H1 (cell line): ENCODE results near the gene DCANP1. TPM values are rescaled to one million over a fixed set of nuclear protein-coding genes. Genes with fewer than 3 reads are reported as not detected.

Experiments
- CTCF ChIA-PET: fragments of 300-600 bp; sonication (Branson Sonifier 250); formaldehyde crosslinking; loops from one replicate; lab custom pipeline; 2021; ENCODE audit not compliant: partially characterized antibody; lab: Charles Lee
- POLR2A ChIA-PET: fragments of 300-600 bp; sonication (Branson Sonifier 250); formaldehyde crosslinking; loops from one replicate; lab custom pipeline; 2021; ENCODE audit warnings: inconsistent platforms; ENCODE audit not compliant: partially characterized antibody; lab: Charles Lee
- DNase-seq, 2 experiments: peaks; one replicate each; pipeline versions ENCODE4 v3.0.0 to v3.0.0-alpha.2; 2010 to 2022; ENCODE audit warnings: low spot score in 2 of 2, low read depth in 1 of 2, mixed read lengths in 1 of 2
- FAIRE-seq: peaks from 2 replicates; lab custom pipeline; 2011; peaks lifted over from hg19 to GRCh38; lab: Jason Lieb, UNC
- H2AFZ ChIP-seq: 2 replicates; pipeline ENCODE4 v1.8.1; 2012; ENCODE audit warnings: low read length, inconsistent platforms
- H2AK5ac ChIP-seq: 2 replicates; pipeline ENCODE4 v1.6.1; 2013; ENCODE audit warnings: low read depth, low read length
- H2BK120ac ChIP-seq: replicated peaks from 2 replicates; pipeline ENCODE3; 2013; ENCODE audit warnings: low read depth, low read length, inconsistent platforms
- H2BK12ac ChIP-seq: 2 replicates; pipeline ENCODE4 v1.6.1; 2013; ENCODE audit warnings: low read depth, low read length
- H2BK15ac ChIP-seq: 2 replicates; pipeline ENCODE4 v1.6.1; 2013; ENCODE audit warnings: low read length
- H2BK20ac ChIP-seq: 2 replicates; pipeline ENCODE4 v1.6.1; 2013; ENCODE audit warnings: low read length
- H2BK5ac ChIP-seq: 2 replicates; pipeline ENCODE4 v1.6.1; 2013; ENCODE audit warnings: low read depth, low read length
- H3K14ac ChIP-seq: 2 replicates; pipeline ENCODE4 v1.6.1; 2013; ENCODE audit warnings: inconsistent platforms; ENCODE audit not compliant: insufficient read length
- H3K18ac ChIP-seq: 2 replicates; pipeline ENCODE4 v1.6.1; 2013; ENCODE audit warnings: low read length; ENCODE audit errors: extremely low read depth
- H3K23ac ChIP-seq: 2 replicates; pipeline ENCODE4 v1.6.1; 2013; ENCODE audit warnings: inconsistent platforms; ENCODE audit not compliant: insufficient read length
- H3K23me2 ChIP-seq: 2 replicates; pipeline ENCODE4 v1.6.1; 2013; ENCODE audit warnings: low read depth, low read length
- H3K27ac ChIP-seq: 2 replicates; pipeline ENCODE4 v1.6.1; 2011; ENCODE audit warnings: low read depth, low read length, inconsistent platforms
- H3K27me3 ChIP-seq, 4 experiments: replicated peaks in 1 of 4; 1 replicate in 1 of 4; 2 replicates in 3 of 4; pipeline versions ENCODE4 v1.6.1 to v1.8.1; 2011 to 2013; ENCODE audit warnings: low read length in 3 of 4, mild to moderate bottlenecking in 3 of 4, inconsistent platforms in 2 of 4, mixed read lengths in 2 of 4, moderate library complexity in 1 of 4; ENCODE audit not compliant: control insufficient read depth in 3 of 4, insufficient read depth in 3 of 4; ENCODE audit errors: extremely low read depth in 1 of 4
- H3K36me3 ChIP-seq, 4 experiments: 2 replicates each; pipeline versions ENCODE4 v1.6.1 to v1.8.1; 2011 to 2013; ENCODE audit warnings: mild to moderate bottlenecking in 4 of 4, low read length in 3 of 4, moderate library complexity in 2 of 4, control low read depth in 1 of 4, inconsistent platforms in 1 of 4; ENCODE audit not compliant: insufficient read depth in 4 of 4, control insufficient read depth in 2 of 4
- H3K4ac ChIP-seq: replicated peaks from 2 replicates; pipeline ENCODE3; 2013; ENCODE audit warnings: low read length, low read depth, mixed read lengths, inconsistent platforms; ENCODE audit not compliant: insufficient read length
- H3K4me1 ChIP-seq, 4 experiments: replicated peaks in 1 of 4; 1 replicate in 1 of 4; 2 replicates in 3 of 4; pipeline versions ENCODE4 v1.6.1 to v1.8.1; 2011 to 2013; ENCODE audit warnings: low read length in 3 of 4, inconsistent platforms in 2 of 4, mixed read lengths in 1 of 4; ENCODE audit not compliant: insufficient read depth in 4 of 4, control insufficient read depth in 3 of 4
- H3K4me2 ChIP-seq, 2 experiments: 2 replicates each; pipeline versions ENCODE4 v1.6.1 to v1.8.1; 2011 to 2013; ENCODE audit warnings: low read depth in 2 of 2, low read length in 2 of 2, control low read depth in 1 of 2, inconsistent platforms in 1 of 2, mild to moderate bottlenecking in 1 of 2; ENCODE audit not compliant: insufficient read depth in 1 of 2
- H3K4me3 ChIP-seq, 4 experiments: fragments of 200-600, 300-600 bp in 1 of 4; sonication (generic), shearing (Covaris generic), sonication (Bioruptor Twin) in 1 of 4; 2 replicates each; pipeline versions ENCODE4 v1.5.1 to v1.8.1; 2011 to 2016; ENCODE audit warnings: low read length in 4 of 4, low read depth in 3 of 4, control low read depth in 2 of 4, inconsistent platforms in 2 of 4, mild to moderate bottlenecking in 2 of 4, mixed read lengths in 1 of 4, moderate library complexity in 1 of 4; ENCODE audit not compliant: insufficient read depth in 2 of 4; ENCODE audit errors: extremely low read depth in 1 of 4
- H3K56ac ChIP-seq: replicated peaks from 2 replicates; pipeline ENCODE3; 2013; ENCODE audit warnings: low read depth, mild to moderate bottlenecking, mixed read lengths, low read length, inconsistent platforms; ENCODE audit not compliant: insufficient read length
- H3K79me1 ChIP-seq: 2 replicates; pipeline ENCODE4 v1.6.1; 2013; ENCODE audit warnings: low read depth, low read length, control low read depth
- H3K79me2 ChIP-seq, 2 experiments: 2 replicates each; pipeline versions ENCODE4 v1.6.1 to v1.8.1; 2012 to 2013; ENCODE audit warnings: low read length in 2 of 2, mild to moderate bottlenecking in 2 of 2, inconsistent platforms in 1 of 2; ENCODE audit not compliant: insufficient read depth in 2 of 2, control insufficient read depth in 1 of 2
- H3K9ac ChIP-seq, 4 experiments: replicated peaks in 1 of 4; 1 replicate in 1 of 4; 2 replicates in 3 of 4; pipeline versions ENCODE4 v1.6.1 to v1.8.1; 2011 to 2013; ENCODE audit warnings: low read depth in 3 of 4, low read length in 3 of 4, control low read depth in 2 of 4, mild to moderate bottlenecking in 2 of 4, moderate library complexity in 2 of 4, inconsistent platforms in 1 of 4; ENCODE audit errors: extremely low read depth in 1 of 4
- H3K9me3 ChIP-seq, 2 experiments: 2 replicates each; pipeline versions ENCODE4 v1.6.1 to v1.8.1; 2012 to 2013; ENCODE audit warnings: mild to moderate bottlenecking in 2 of 2, moderate library complexity in 2 of 2, control low read depth in 1 of 2, inconsistent platforms in 1 of 2, low read depth in 1 of 2, low read length in 1 of 2, mixed read lengths in 1 of 2; ENCODE audit not compliant: insufficient read depth in 2 of 2
- H4K20me1 ChIP-seq, 2 experiments: replicated peaks in 1 of 2; 2 replicates each; pipeline versions ENCODE3 to v1.8.1; 2011 to 2013; ENCODE audit warnings: inconsistent platforms in 2 of 2, low read length in 2 of 2, mild to moderate bottlenecking in 1 of 2; ENCODE audit not compliant: insufficient read depth in 2 of 2, control insufficient read depth in 1 of 2
- H4K5ac ChIP-seq: 2 replicates; pipeline ENCODE4 v1.6.1; 2013; ENCODE audit warnings: low read length, low read depth, mixed read lengths, inconsistent platforms; ENCODE audit not compliant: insufficient read length
- H4K8ac ChIP-seq: 2 replicates; pipeline ENCODE4 v1.8.0; 2013; ENCODE audit warnings: mild to moderate bottlenecking, moderate library complexity, low read length, inconsistent platforms; ENCODE audit not compliant: insufficient read depth; ENCODE audit errors: extremely low read depth
- H4K91ac ChIP-seq: replicated peaks from 2 replicates; pipeline ENCODE3; 2013; ENCODE audit warnings: low read length, mixed read lengths, inconsistent platforms; ENCODE audit not compliant: insufficient read length
- JUN ChIP-seq: IDR thresholded peaks from 2 replicates; pipeline ENCODE4 v1.6.1; 2011; ENCODE audit warnings: low read depth, mild to moderate bottlenecking, improper control_type of control experiment, low read length
- KDM5A ChIP-seq: fragments of 200-600 bp; IDR thresholded peaks from 2 replicates; pipeline ENCODE4 v1.7.1; 2012; ENCODE audit warnings: mild to moderate bottlenecking, low read length, inconsistent platforms, mixed read lengths
- POU5F1 ChIP-seq: IDR thresholded peaks from 2 replicates; pipeline ENCODE4 v1.6.1; 2011; ENCODE audit warnings: low read depth, mild to moderate bottlenecking, low read length, moderate library complexity
- SIX5 ChIP-seq: IDR thresholded peaks from 2 replicates; pipeline ENCODE4 v1.6.1; 2011; ENCODE audit warnings: mild to moderate bottlenecking, low read depth, low read length
- SRF ChIP-seq: IDR thresholded peaks from 2 replicates; pipeline ENCODE4 v1.6.1; 2011; ENCODE audit warnings: mild to moderate bottlenecking, low read depth, low read length, moderate library complexity
- TAF1 ChIP-seq: IDR thresholded peaks from 2 replicates; pipeline ENCODE4 v1.6.1; 2011; ENCODE audit warnings: mild to moderate bottlenecking, low read depth, low read length
- WGBS, 2 experiments: shearing (Covaris generic) in 1 of 2; methylation state at CpG; one replicate each; pipeline versions ENCODE4 v1.1.6 to v1.1.7; 2013 to 2015; ENCODE audit warnings: low lambda C conversion rate in 2 of 2, mixed read lengths in 2 of 2, inconsistent platforms in 1 of 2, low coverage in 1 of 2, missing lambda C conversion rate in 1 of 2; ENCODE audit not compliant: insufficient replicate concordance in 2 of 2, insufficient coverage in 1 of 2, insufficient read length in 1 of 2; ENCODE audit errors: extremely low coverage in 1 of 2, missing lambda C conversion rate in 1 of 2; 5-methylcytosine and 5-hydroxymethylcytosine counted together
- polyA plus RNA-seq, 7 experiments: library from polyadenylated mRNA; depleted of rRNA in 3 of 7; stranded (reverse) in 5 of 7; unstranded in 2 of 7; fragments of >200 nt in 5 of 7; fragments of 200-250 nt in 2 of 7; gene quantifications; 1 replicate in 5 of 7; 2 replicates in 1 of 7; 4 replicates in 1 of 7; pipeline versions ENCODE4 v1.2.1 to v1.2.3, GENCODE V29; 2011 to 2013; ENCODE audit warnings: missing spikeins in 2 of 7, mixed read lengths in 2 of 7
- total RNA-seq: library from RNA; stranded (reverse); fragmentation: NEBNext Ultra II Directional; extraction: Animal tissue kit (Norgen Biotek cat#: 25700); gene quantifications from 2 replicates; pipeline ENCODE4 v1.2.1, GENCODE V29; 2021
- TF ChIP-seq, protein P1 (sequence below): IDR thresholded peaks from 2 replicates; pipeline ENCODE4 v1.6.1; 2012; ENCODE audit warnings: low read length, inconsistent platforms

The DCANP1 gene
- total and polyA plus RNA-seq, 2 of the 8 experiments (the other 6 are each of a cell fraction or from before 2014, with no cell fraction given) = not detected

DNA sequence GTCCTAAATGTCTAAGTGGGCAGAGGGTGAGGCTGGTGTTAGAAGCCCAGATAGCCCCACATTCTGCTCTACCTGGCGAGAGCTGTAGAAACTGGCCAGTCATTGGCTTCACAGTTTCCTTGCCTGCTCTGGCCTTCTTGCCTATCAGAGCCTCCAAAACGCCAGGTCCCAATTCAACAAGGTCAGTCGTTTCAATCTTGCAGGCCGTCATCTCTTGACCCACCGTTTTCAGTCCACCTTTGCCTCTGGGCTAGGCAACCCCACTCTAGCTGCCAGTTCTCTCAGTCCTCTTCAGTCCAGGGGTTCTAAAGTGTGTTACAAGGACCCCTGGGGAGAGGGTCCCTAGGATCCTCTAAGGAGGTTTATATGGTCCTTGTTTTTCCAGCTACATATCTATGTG, 25.0 kb upstream of the DCANP1 start:
- POLR2A ChIA-PET = no interaction called here
- Histone ChIP-seq H3K4me1 (peaks cover 0 to 6% (median 2%) of the 10 kb centered on the region in 4 experiments; a peak in 6 of 7 replicates), H3K23me2 (no peaks in the 10 kb centered on the region), H3K79me1 (no peaks in the 10 kb centered on the region; the same call in 1 of the 2 replicates), H2BK5ac (no peak overlapping the region), H3K23ac (no peak overlapping the region), H3K18ac (no peak overlapping the region), H3K4me2 (no peak overlapping the region), H4K20me1 (peaks cover 0 to 6% of the 10 kb centered on the region in 2 experiments), H4K5ac (no peak overlapping the region), H3K56ac (no peak overlapping the region), H3K14ac (no peak overlapping the region), H3K36me3 (no peaks in the 10 kb centered on the region), H3K9me3 (no peaks in the 10 kb centered on the region), H4K8ac (no peak overlapping the region), H2AFZ (no peak overlapping the region), H3K27me3 (peaks cover 23 to 75% (median 51%) of the 10 kb centered on the region in 4 experiments), H2AK5ac (no peak overlapping the region)
- FAIRE-seq (no peak), DNase-seq (no peak)
- TF ChIP-seq KDM5A (no peak), JUN (no peak), POU5F1 (no peak), SIX5 (no peak), SRF (no peak), TAF1 (no peak)
- TF ChIP-seq, protein P1, sequence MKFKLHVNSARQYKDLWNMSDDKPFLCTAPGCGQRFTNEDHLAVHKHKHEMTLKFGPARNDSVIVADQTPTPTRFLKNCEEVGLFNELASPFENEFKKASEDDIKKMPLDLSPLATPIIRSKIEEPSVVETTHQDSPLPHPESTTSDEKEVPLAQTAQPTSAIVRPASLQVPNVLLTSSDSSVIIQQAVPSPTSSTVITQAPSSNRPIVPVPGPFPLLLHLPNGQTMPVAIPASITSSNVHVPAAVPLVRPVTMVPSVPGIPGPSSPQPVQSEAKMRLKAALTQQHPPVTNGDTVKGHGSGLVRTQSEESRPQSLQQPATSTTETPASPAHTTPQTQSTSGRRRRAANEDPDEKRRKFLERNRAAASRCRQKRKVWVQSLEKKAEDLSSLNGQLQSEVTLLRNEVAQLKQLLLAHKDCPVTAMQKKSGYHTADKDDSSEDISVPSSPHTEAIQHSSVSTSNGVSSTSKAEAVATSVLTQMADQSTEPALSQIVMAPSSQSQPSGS = no peak
- TF ChIP-seq, all 59 proteins: peak for 0
- H4K91ac ChIP-seq = no peak overlapping the region
- no peak overlapping the region for H2BK120ac ChIP-seq
- H3K79me2 ChIP-seq = no peaks in the 10 kb centered on the region
- H3K4ac ChIP-seq = no peak overlapping the region
- H3K9ac ChIP-seq = no peak overlapping the region
- H3K4me3 ChIP-seq = no peak overlapping the region
- H3K27ac ChIP-seq = no peak overlapping the region
- no peak overlapping the region for H2BK20ac ChIP-seq
- no peak overlapping the region for H2BK15ac ChIP-seq
- WGBS, 2 experiments = 94% methylated on average over 5 of the region's 5 CpGs; no CpG with 5 or more reads in 1 of the 2 experiments
- CTCF ChIA-PET = interaction anchor here (1.2 to 21.6 kb wide), 3 partner anchors 8 to 79 kb away, joined by 5 to 778 read pairs (median 99); no protein-coding TSS in a partner anchor
- no peak overlapping the region for H2BK12ac ChIP-seq
